ENCODE results near the gene KSR2.
"Not testable (repeated sequence)": the region's sequence is repeated elsewhere in the genome, so short reads cannot be mapped to it uniquely, and the experiment has no call there.

KSR2 gene

DNA sequence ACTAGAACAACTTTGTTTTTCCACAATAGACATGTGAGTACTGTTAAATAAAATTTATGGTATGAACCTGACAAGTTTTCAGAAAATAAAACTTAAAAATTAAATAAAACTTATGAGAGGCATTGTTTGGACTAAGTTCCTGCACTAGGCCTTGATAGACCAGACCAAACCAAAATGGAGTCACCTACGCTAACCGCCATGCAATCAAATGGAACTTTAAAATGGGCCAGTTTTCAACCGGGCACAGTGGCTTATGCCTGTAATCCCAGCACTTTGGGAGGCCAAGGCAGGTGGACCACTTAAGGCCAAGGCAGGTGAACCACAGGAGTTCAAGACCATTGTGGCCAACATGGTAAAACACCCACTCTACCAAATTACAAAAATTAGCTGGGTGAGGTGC lies 42.6 kb upstream of the KSR2 start:
- TF ChIP-seq CTCF (conservative IDR thresholded peaks at IDR 0.05): no peak
- no peak overlapping the region for H3K27ac ChIP-seq

GRCh38 chr12:118010903-118011302 lies 42.1 kb upstream of the KSR2 start:
- no peak for TF ChIP-seq CTCF (conservative IDR thresholded peaks at IDR 0.05)
- H3K27ac ChIP-seq: no peak overlapping the region

GRCh38 chr12:117999806-118000205 lies 31.0 kb upstream of the KSR2 start:
- not testable (repeated sequence) for H3K27ac ChIP-seq

DNA sequence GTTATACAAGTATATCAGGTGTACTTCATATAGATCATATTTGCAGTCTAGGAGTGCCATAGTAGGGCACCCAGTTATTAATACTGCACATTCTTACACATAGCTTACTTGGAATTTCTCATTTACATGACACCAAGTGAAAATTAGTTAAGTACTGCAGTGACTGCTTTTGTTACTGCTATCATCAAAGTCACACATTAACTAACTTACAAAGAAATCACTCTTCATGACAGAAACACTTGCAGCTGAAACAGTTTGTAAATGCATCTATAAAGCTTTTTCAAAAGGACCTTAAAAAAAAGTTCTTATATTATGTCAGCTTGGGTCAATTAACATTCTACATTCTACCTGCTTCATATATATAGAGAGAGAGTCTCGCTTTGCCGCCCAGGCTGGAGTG lies 29.9 kb upstream of the KSR2 start:
- no peak for TF ChIP-seq CTCF (conservative IDR thresholded peaks at IDR 0.05)
- no peak overlapping the region for H3K27ac ChIP-seq

GRCh38 chr12:117994551-117995438 lies 26.0 kb upstream of the KSR2 start:
- no peak for TF ChIP-seq CTCF (conservative IDR thresholded peaks at IDR 0.05)
- no peak overlapping the region for H3K27ac ChIP-seq

- no peak overlapping the region for H3K27ac ChIP-seq
- no peak for TF ChIP-seq CTCF (conservative IDR thresholded peaks at IDR 0.05)
Observed at GRCh38 chr12:117986705-117987469, 18.1 kb upstream of the KSR2 start.

- no peak overlapping the region for H3K27ac ChIP-seq
- no peak for TF ChIP-seq CTCF (conservative IDR thresholded peaks at IDR 0.05)
Observed at GRCh38 chr12:117985182-117985581, 16.4 kb upstream of the KSR2 start.

GRCh38 chr12:117981267-117981666 lies 12.5 kb upstream of the KSR2 start:
- no peak overlapping the region for H3K27ac ChIP-seq
- no peak for TF ChIP-seq CTCF (conservative IDR thresholded peaks at IDR 0.05)

Measured in VCaP (cell line).